Adrenal gland (tissue), 12 donors: ENCODE measurements around the gene AGPAT4. TPM values are rescaled to one million over a fixed set of nuclear protein-coding genes. Genes with fewer than 3 reads are reported as not detected.

Experiments used
- DNase-seq, 7 donors: peaks; one replicate each; pipeline ENCODE4 v3.0.0-alpha.2; 2019 to 2020
- H3K27ac ChIP-seq, 5 donors: fragments of 200-600 bp; sonication (generic) in 4 of 5; 1 replicate in 3 of 5; 2 replicates in 2 of 5; pipeline versions ENCODE4 v1.5.1 to v1.8.0; 2016 to 2020; ENCODE audit warnings: mild to moderate bottlenecking in 1 of 5
- H3K27me3 ChIP-seq: fragments of 200-600 bp; 2 replicates; pipeline ENCODE4 v1.8.0; 2021
- H3K36me3 ChIP-seq, 2 donors: fragments of 200-600 bp; replicated peaks in 1 of 2; 1 replicate in 1 of 2; 2 replicates in 1 of 2; pipeline versions ENCODE4 v1.5.1 to v1.8.0; 2018 to 2022
- H3K4me1 ChIP-seq, 2 donors: fragments of 200-600 bp; replicated peaks in 1 of 2; 1 replicate in 1 of 2; 2 replicates in 1 of 2; pipeline versions ENCODE4 v1.5.1 to v1.8.0; 2018 to 2021
- H3K4me3 ChIP-seq, 4 donors: fragments of 200-600 bp; sonication (generic) in 3 of 4; one replicate each; pipeline ENCODE4 v1.5.1; 2016 to 2018
- H3K9me3 ChIP-seq, 3 donors: fragments of 200-600 bp; sonication (generic) in 1 of 3; replicated peaks in 1 of 3; 1 replicate in 2 of 3; 2 replicates in 1 of 3; pipeline versions ENCODE4 v1.5.1 to v1.8.0; 2016 to 2021
- CTCF ChIP-seq, 6 experiments: fragments of 450-650 bp in 4 of 6; fragments of 200-600 bp in 2 of 6; sonication (generic) in 1 of 6; IDR thresholded peaks; 1 replicate in 5 of 6; 2 replicates in 1 of 6; pipeline versions ENCODE4 v1.5.1 to v1.8.0; 2016 to 2021; ENCODE audit warnings: antibody characterized with exemption in 6 of 6, mild to moderate bottlenecking in 2 of 6, moderate library complexity in 1 of 6
- POLR2A ChIP-seq, 2 donors: fragments of 450-650 bp; IDR thresholded peaks; one replicate each; pipeline ENCODE4 v1.6.1; 2017; ENCODE audit warnings: antibody characterized with exemption in 2 of 2, mild to moderate bottlenecking in 2 of 2, moderate library complexity in 1 of 2
- WGBS, 4 donors: extraction: QIAGEN DNeasy Blood & Tissue Kit in 2 of 4; methylation state at CpG; one replicate each; pipeline versions ENCODE4 v1.1.5 to v1.1.7; 2013 to 2017; 5-methylcytosine and 5-hydroxymethylcytosine counted together
- intact Hi-C, 2 donors: fragments of 100-400 bp; cut with DNase I; formaldehyde crosslinking; loops; one replicate each; pipeline versions ENCODE4 v1.14.1 to v1.15.0; 2022 to 2023
- polyA plus RNA-seq, 3 donors: library from polyadenylated mRNA; stranded (reverse); fragments of 200-250 nt in 2 of 3; fragments of 350-450 nt in 1 of 3; fragmentation: Illumina TruSeq in 1 of 3; extraction: RNeasy Lipid Tissue Mini Kit (QIAGEN cat#74804) in 1 of 3; gene quantifications; one replicate each; pipeline ENCODE4 v1.2.3, GENCODE V29; 2013 to 2014
- total RNA-seq, 9 donors: library from RNA; depleted of rRNA in 4 of 9; stranded (reverse); fragments of >200 nt in 4 of 9; fragments of 120-200 nt in 1 of 9; fragmentation: NEBNext Ultra II Directional in 1 of 9; extraction: Animal tissue kit (Norgen Biotek cat#: 25700) in 1 of 9; gene quantifications; one replicate each; pipeline versions ENCODE4 v1.1.0 to v1.2.4, GENCODE V29; 2013 to 2023
- donor health status: healthy with polysubstance abuse.
- donor health status: Bipolar disorder and iron deficiency.
- donor health status: DM: yes; HTN: yes; CAD: no.
- donor health status: DM: no; HTN: no; CAD: no.
- donor health status: DM: no; HTN: no; CAD: no.
- donor health status: DM: yes; HTN: yes; CAD: no.

Gene AGPAT4
- total and polyA plus RNA-seq, 12 donors: 2.2 to 13.1 (median 3.7) TPM

- 95 to 98% (median 98%) methylated on average over 2 of the region's 2 CpGs for WGBS, 4 donors
- no peak for DNase-seq
- intact Hi-C loops: no loop called here
Measured at GRCh38 chr6:161210857-161211256, 63.0 kb downstream of the AGPAT4 start.

GRCh38 chr6:161207200-161207599 lies 66.7 kb downstream of the AGPAT4 start:
- intact Hi-C loops: no loop called here
- no peaks in the 10 kb centered on the region for H3K4me1 ChIP-seq
- H3K36me3 ChIP-seq: no peaks in the 10 kb centered on the region
- no peak overlapping the region for H3K4me3 ChIP-seq
- WGBS, 4 donors: 89 to 93% (median 91%) methylated on average over 4 of the region's 4 CpGs
- H3K27ac ChIP-seq: no peak overlapping the region
- TF ChIP-seq CTCF (IDR thresholded peaks at IDR 0.05): no peak
- TF ChIP-seq POLR2A (IDR thresholded peaks at IDR 0.05): no peak
- peaks cover 0 to 8% (median 0%) of the 10 kb centered on the region in 3 donors for H3K9me3 ChIP-seq
- H3K27me3 ChIP-seq: no peaks in the 10 kb centered on the region
- no peak for DNase-seq

More at GRCh38 chr6:161210857-161211256, 63.0 kb downstream of the AGPAT4 start:
- H3K27me3 ChIP-seq: no peaks in the 10 kb centered on the region
- no peaks in the 10 kb centered on the region for H3K4me1 ChIP-seq
- no peak for TF ChIP-seq POLR2A (IDR thresholded peaks at IDR 0.05)
- no peak for TF ChIP-seq CTCF (IDR thresholded peaks at IDR 0.05)
- H3K9me3 ChIP-seq: peaks cover 0 to 8% (median 0%) of the 10 kb centered on the region in 3 donors
- no peak overlapping the region for H3K27ac ChIP-seq
- no peak overlapping the region for H3K4me3 ChIP-seq
- no peaks in the 10 kb centered on the region for H3K36me3 ChIP-seq

GRCh38 chr6:161204866-161205557 lies 68.8 kb downstream of the AGPAT4 start:
- TF ChIP-seq POLR2A (IDR thresholded peaks at IDR 0.05) (no peak), CTCF (IDR thresholded peaks at IDR 0.05) (no peak)
- WGBS, 4 donors: 77 to 93% (median 83%) methylated on average over 11 of the region's 11 CpGs
- intact Hi-C loops: no loop called here
- H3K27ac ChIP-seq: no peak overlapping the region
- no peak overlapping the region for H3K4me3 ChIP-seq
- H3K9me3 ChIP-seq: no peaks in the 10 kb centered on the region
- no peaks in the 10 kb centered on the region for H3K36me3 ChIP-seq
- no peaks in the 10 kb centered on the region for H3K27me3 ChIP-seq
- no peaks in the 10 kb centered on the region for H3K4me1 ChIP-seq
- no peak for DNase-seq

- peak in 1 of 7 donors; percentile 58 for DNase-seq
- TF ChIP-seq POLR2A (IDR thresholded peaks at IDR 0.05) (no peak), CTCF (IDR thresholded peaks at IDR 0.05) (no peak)
- H3K9me3 ChIP-seq: no peaks in the 10 kb centered on the region
- no peak overlapping the region for H3K27ac ChIP-seq
- H3K4me3 ChIP-seq: no peak overlapping the region
- no peaks in the 10 kb centered on the region for H3K4me1 ChIP-seq
- WGBS, 4 donors: 70 to 76% (median 74%) methylated on average over 6 to 8 of the region's 8 CpGs
- H3K36me3 ChIP-seq: no peaks in the 10 kb centered on the region
- intact Hi-C loops: no loop called here
- H3K27me3 ChIP-seq: no peaks in the 10 kb centered on the region
Measured at GRCh38 chr6:161200610-161201370, 73.1 kb downstream of the AGPAT4 start.
